Endometrium (tissue), 2 donors: Measurements from ENCODE around the gene GMDS.
"Not testable (repeated sequence)": the region's sequence is repeated elsewhere in the genome, so short reads cannot be mapped to it uniquely, and the experiment has no call there.

ENCODE experiments used
- FAIRE-seq: peaks from 2 replicates; lab custom pipeline; 2012; peaks lifted over from hg19 to GRCh38; lab: Jason Lieb, UNC
- donor health status: control.
- donor health status: control.

GMDS gene

DNA sequence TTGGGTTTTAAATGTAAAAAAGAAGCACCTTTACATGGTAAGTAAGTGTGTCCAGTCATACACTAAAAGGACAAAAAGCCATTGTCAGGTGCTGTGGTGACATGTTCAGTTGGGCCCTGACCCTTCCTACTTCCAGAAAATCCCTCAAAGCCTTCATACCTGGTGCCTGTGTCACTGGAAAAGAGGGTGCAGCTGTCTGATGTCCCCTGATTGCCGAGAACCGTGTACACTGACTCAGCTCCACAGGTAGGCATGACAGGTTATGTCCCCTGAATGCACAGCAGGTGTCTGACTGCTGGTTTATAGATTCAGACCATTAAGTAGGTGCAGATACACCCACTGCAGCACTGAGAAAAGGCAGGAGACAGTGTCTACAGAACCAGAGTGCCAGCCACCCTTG lies 536.6 kb downstream of the GMDS start:
- FAIRE-seq = no peak

GRCh38 chr6:1708122-1708521 lies 537.3 kb downstream of the GMDS start:
- FAIRE-seq = no peak

DNA sequence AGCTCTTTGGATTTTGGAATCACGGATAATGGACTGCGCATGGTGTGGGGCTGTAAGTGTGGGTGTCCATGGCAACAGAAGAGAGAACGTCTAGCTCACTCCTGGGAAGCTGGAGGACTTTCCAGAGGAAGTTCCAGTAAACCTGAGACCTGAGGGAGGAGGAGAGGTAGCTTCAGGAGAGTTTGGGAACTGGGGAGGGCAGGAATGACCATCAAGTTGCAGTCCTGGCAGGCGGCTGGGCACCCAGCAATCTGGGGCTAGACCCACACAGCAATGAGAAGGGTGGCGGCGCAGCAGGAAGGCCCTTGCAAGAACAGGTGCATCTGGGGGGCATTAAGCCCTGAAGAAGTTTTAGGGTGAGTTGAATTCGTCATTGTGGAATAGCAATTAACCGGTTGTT lies 539.8 kb downstream of the GMDS start:
- no peak for FAIRE-seq

GRCh38 chr6:1705183-1705582 lies 540.2 kb downstream of the GMDS start:
- no peak for FAIRE-seq

DNA sequence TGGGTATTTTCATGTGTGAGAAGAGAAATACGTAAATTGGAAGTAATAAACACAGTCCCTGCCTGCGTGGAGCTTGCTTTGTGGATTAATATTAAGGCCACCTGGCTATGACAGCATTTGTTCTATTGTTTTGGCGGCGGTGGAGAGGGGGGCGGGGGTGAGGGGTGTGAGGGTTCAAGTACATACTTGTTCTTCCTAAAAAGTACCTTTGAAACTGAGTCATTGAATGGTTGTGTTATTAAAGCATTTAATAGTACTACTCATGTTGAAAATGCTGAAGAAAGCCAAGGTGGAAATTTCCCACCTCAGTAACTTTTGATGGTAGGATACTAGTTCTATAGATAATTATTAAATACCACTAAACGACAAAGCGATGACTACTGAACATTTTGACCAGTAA lies 540.7 kb downstream of the GMDS start:
- no peak for FAIRE-seq

- FAIRE-seq = no peak
Measured at GRCh38 chr6:1703923-1704322, 541.5 kb downstream of the GMDS start.

GRCh38 chr6:1703091-1703855 lies 542.1 kb downstream of the GMDS start:
- no peak for FAIRE-seq

GRCh38 chr6:1702580-1703051 lies 542.8 kb downstream of the GMDS start:
- no peak for FAIRE-seq

- no peak for FAIRE-seq
Measured at GRCh38 chr6:1701668-1702353, 543.6 kb downstream of the GMDS start.

DNA sequence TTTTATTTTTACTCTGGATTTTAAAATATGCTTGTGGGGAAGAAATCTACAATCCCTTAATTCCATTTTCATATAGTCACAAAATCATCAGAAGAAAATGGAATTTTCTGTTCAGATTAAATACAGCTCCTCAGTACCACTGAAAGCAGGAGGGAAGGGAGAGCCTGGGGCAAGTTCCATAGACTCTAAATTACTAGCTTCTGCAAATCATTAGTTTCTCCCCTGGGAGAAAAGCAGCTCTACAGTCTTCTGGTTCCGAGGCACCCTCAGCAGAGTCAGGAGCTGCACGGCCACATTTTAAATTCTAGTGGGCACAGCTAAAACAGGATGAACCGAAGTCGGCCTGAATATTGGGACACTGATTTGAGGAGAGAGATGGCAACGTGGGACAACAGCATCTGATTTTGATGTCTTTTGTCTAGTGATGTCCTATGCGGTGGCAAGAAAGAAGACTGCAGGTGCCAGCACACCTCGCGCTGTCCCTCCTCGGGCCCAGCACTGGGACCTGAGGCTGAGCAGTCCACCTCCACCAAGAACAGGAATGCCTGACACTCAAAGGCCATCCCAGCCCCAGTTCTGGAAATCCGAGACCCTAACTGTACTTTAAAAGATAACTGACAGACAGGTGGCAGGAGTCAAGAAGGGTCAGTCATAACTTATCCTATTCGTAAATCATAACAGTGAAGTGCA lies 545.0 kb downstream of the GMDS start:
- FAIRE-seq = no peak

DNA sequence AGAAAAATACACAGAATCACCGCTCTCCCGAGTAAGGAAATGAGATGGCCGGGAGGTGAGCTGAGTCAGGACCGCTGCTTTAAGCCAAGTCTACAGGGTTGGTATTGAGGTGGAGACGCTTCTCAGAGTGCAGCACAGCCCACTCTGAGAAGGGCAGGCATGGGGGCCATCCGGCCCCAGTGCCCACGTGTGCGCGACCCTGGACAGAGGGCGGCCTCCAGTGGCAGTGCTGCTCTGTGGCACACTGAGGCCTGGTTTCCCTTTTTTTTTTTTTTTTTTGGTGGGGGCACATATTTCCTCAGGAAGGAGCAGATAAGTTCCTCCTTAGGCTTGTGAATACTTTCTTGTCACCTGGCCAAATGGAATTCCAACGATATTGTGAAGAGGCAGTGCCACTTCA lies 546.9 kb downstream of the GMDS start:
- FAIRE-seq = no peak

GRCh38 chr6:1697688-1698351 lies 547.6 kb downstream of the GMDS start:
- no peak for FAIRE-seq

DNA sequence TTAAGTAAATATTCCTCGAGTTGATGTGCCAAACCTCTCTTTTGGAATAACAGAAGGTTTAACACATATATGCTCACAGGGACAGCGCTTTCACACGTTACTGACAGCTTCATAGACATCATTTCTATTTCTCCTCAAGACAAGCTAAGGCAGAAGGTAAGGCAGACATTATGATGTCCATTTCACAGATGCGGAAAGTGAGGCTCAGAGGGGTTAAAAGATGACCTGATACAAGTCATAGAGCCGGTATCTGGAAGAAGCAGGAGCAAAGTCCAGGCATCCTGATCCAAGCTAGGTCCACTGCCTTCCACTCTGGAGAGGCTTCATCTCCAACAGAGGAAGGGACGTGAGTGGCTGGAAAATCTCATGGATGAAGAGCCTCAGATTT lies 548.9 kb downstream of the GMDS start:
- no peak for FAIRE-seq

DNA sequence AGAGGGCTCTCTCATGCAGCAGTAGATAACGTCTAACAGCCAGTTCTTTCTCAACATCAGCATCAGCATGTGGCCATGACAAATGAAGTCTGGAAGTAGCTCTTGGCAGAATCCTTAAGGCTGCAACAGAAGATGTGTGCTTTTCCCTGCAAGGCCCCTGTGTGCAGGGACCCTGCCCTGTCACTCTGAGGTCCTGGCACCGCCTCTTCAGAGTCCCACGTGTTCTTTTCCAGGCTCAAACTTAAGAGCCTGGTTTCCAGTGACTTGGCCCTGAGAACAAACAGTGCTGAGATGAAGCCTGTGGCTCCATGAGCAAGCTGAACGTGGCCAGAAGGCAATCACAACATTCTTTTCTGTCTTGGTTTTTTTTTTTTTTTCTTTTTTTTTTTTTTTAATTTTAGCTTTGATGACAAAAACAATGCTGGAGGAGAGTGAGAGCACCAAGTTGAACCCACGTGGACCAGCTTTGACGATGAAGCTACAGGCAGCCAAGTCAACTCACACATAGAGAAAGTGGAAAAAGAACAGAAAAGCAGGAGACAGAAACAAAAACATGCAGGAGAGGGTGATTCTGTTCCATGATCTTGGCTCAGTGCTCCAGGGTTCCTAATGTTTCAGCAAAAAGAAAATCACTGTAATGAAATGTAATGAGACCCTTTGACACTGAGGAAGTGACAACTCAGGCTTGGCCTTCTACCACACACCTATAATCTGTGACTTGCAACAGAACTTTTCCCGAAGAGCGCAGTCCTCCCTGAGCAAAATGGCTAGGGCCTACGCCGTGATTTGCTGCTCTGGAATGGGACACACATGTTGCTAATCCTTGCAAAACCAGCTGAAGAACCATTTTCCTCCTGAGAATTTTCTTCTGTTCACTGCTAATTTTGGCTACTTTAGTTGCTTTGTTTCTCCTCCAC lies 549.6 kb downstream of the GMDS start:
- FAIRE-seq = no peak

GRCh38 chr6:1691828-1692227 lies 553.6 kb downstream of the GMDS start:
- FAIRE-seq = not testable (repeated sequence)

DNA sequence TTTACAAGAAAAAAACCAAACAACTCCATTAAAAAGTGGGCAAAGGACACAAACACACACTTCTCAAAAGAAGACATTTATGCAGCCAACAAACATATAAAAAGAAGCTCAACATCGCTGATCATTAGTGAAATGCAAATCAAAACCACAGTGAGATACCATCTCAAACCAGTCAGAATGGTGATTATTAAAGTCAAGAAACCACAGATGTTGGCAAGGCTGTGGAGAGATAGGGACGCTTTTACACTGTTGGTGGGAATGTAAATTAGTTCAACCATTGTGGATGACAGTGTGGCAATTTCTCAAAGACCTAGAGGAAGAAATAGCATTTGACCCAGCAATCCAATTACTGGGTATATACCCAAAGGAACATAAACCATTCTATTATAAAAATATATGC lies 554.7 kb downstream of the GMDS start:
- FAIRE-seq = not testable (repeated sequence)

GRCh38 chr6:1689141-1689540 lies 556.3 kb downstream of the GMDS start:
- no peak for FAIRE-seq

- no peak for FAIRE-seq
Measured at GRCh38 chr6:1688396-1688795, 557.0 kb downstream of the GMDS start.

GRCh38 chr6:1687402-1687801 lies 558.0 kb downstream of the GMDS start:
- FAIRE-seq = no peak

GRCh38 chr6:1686117-1687098 lies 559.0 kb downstream of the GMDS start:
- no peak for FAIRE-seq
